Uterus (tissue), 4 donors: ENCODE results near the gene CPSF7. TPM values are rescaled to one million over a fixed set of nuclear protein-coding genes. Genes with fewer than 3 reads are reported as not detected.
A peak's percentile ranks its signal among the peaks of the same experiment; 100 is the strongest.

Source experiments
- DNase-seq, 2 donors: peaks; one replicate each; pipeline ENCODE4 v3.0.0-alpha.2; 2019 to 2020
- H3K27ac ChIP-seq, 2 donors: fragments of 200-600 bp; sonication (generic); 1 replicate in 1 of 2; 2 replicates in 1 of 2; pipeline ENCODE4 v1.5.1; 2016 to 2018
- H3K27me3 ChIP-seq, 2 donors: fragments of 200-600 bp; sonication (generic); one replicate each; pipeline ENCODE4 v1.5.1; 2018 to 2019; ENCODE audit warnings: control low read depth in 1 of 2
- H3K36me3 ChIP-seq, 2 donors: fragments of 200-600 bp; sonication (generic); one replicate each; pipeline ENCODE4 v1.5.1; 2019; ENCODE audit warnings: control low read depth in 1 of 2
- H3K4me1 ChIP-seq, 2 donors: fragments of 200-600 bp; sonication (generic); one replicate each; pipeline ENCODE4 v1.5.1; 2018 to 2019; ENCODE audit warnings: control low read depth in 1 of 2
- H3K4me3 ChIP-seq, 2 donors: fragments of 200-600 bp; sonication (generic); 1 replicate in 1 of 2; 2 replicates in 1 of 2; pipeline ENCODE4 v1.5.1; 2018 to 2019; ENCODE audit warnings: mild to moderate bottlenecking in 1 of 2
- H3K9me3 ChIP-seq, 2 donors: fragments of 200-600 bp; sonication (generic); one replicate each; pipeline ENCODE4 v1.5.1; 2019; ENCODE audit warnings: control low read depth in 1 of 2
- CTCF ChIP-seq, 4 experiments: fragments of 200-600 bp in 2 of 4; fragments of 450-650 bp in 2 of 4; sonication (generic) in 2 of 4; IDR thresholded peaks; one replicate each; pipeline ENCODE4 v1.5.1; 2016 to 2019; ENCODE audit warnings: antibody characterized with exemption in 4 of 4, mild to moderate bottlenecking in 2 of 4, moderate library complexity in 1 of 4
- POLR2A ChIP-seq, 2 donors: fragments of 450-650 bp; IDR thresholded peaks; one replicate each; pipeline ENCODE4 v1.6.1; 2016; ENCODE audit warnings: antibody characterized with exemption in 2 of 2, mild to moderate bottlenecking in 1 of 2, moderate library complexity in 1 of 2
- intact Hi-C: fragments of 100-400 bp; cut with DNase I; formaldehyde crosslinking; loops from one replicate; pipeline ENCODE4 v1.15.1; 2023; ENCODE audit warnings: low total_unique reads
- total RNA-seq, 4 donors: library from RNA; depleted of rRNA in 3 of 4; stranded (reverse); fragments of >200 nt in 3 of 4; gene quantifications; one replicate each; pipeline versions ENCODE4 v1.1.0 to v1.2.4, GENCODE V29; 2014 to 2023
- donor health status: DM: yes; HTN: yes; CAD: no.

CPSF7 gene
- total RNA-seq: 100 to 1,000 TPM in 1 of 4 donors, 10 to 100 TPM in 3; 30.0 to 122 (median 56.5) TPM

GRCh38 chr11:61429691-61430582, at the start of gene CPSF7, which contains the start of gene SDHAF2:
Gene CPSF7 (minus strand): TSS chr11:61429975. CDS start chr11:61429235, 740 bp downstream.
Gene SDHAF2 (plus strand): TSS chr11:61430124. CDS start chr11:61430147, 23 bp downstream.
- H3K27ac ChIP-seq: peak within 1 kb of the TSS; percentile 93
- H3K9me3 ChIP-seq: no peaks in the 10 kb centered on the region
- H3K4me3 ChIP-seq: peak within 1 kb of the TSS; percentile 87 to 88
- H3K4me1 ChIP-seq: peaks cover 3 to 12% of the 10 kb centered on the region in 2 donors
- TF ChIP-seq POLR2A (IDR thresholded peaks at IDR 0.05) (peak; percentile 29 to 73), CTCF (IDR thresholded peaks at IDR 0.05) (no peak)
- intact Hi-C loops: no loop called here
- DNase-seq: peak; percentile 94 to 96
- H3K27me3 ChIP-seq: no peaks in the 10 kb centered on the region
- H3K36me3 ChIP-seq: no peaks in the 10 kb centered on the region

- H3K36me3 ChIP-seq: no peaks in the 10 kb centered on the region
- peak; percentile 47 to 60 for DNase-seq
- no peak for TF ChIP-seq POLR2A (IDR thresholded peaks at IDR 0.05)
- TF ChIP-seq CTCF (IDR thresholded peaks at IDR 0.05): peak; percentile 87 to 90 (median 88)
- H3K4me1 ChIP-seq: no peaks in the 10 kb centered on the region
- no peak overlapping the region for H3K4me3 ChIP-seq
- intact Hi-C loops: loop anchor here (5.0 kb wide), 1 partner anchor 160 kb away; no protein-coding TSS in a partner anchor
- H3K9me3 ChIP-seq: no peaks in the 10 kb centered on the region
- no peaks in the 10 kb centered on the region for H3K27me3 ChIP-seq
- no peak overlapping the region for H3K27ac ChIP-seq
These were observed 48.0 kb upstream of the CPSF7 start for GRCh38 chr11:61477727-61478148.

- Histone ChIP-seq H3K4me3 (no peak overlapping the region), H3K27me3 (no peaks in the 10 kb centered on the region), H3K36me3 (no peaks in the 10 kb centered on the region), H3K4me1 (no peaks in the 10 kb centered on the region), H3K9me3 (no peaks in the 10 kb centered on the region), H3K27ac (no peak overlapping the region)
- DNase-seq: no peak
- TF ChIP-seq CTCF (IDR thresholded peaks at IDR 0.05) (no peak), POLR2A (IDR thresholded peaks at IDR 0.05) (no peak)
- intact Hi-C loops: loop anchor here (5.0 kb wide), 1 partner anchor 160 kb away; no protein-coding TSS in a partner anchor
These were observed 47.4 kb upstream of the CPSF7 start for GRCh38 chr11:61477126-61477525.

- Histone ChIP-seq H3K4me1 (no peaks in the 10 kb centered on the region), H3K4me3 (no peak overlapping the region), H3K27ac (no peak overlapping the region), H3K27me3 (no peaks in the 10 kb centered on the region), H3K36me3 (no peaks in the 10 kb centered on the region), H3K9me3 (no peaks in the 10 kb centered on the region)
- intact Hi-C loops: loop anchor here (5.0 kb wide), 1 partner anchor 161 kb away; no protein-coding TSS in a partner anchor
- DNase-seq: no peak
- TF ChIP-seq POLR2A (IDR thresholded peaks at IDR 0.05) (no peak), CTCF (IDR thresholded peaks at IDR 0.05) (no peak)
These were observed 46.6 kb upstream of the CPSF7 start for GRCh38 chr11:61476371-61476770.

GRCh38 chr11:61475433-61475832, 45.7 kb upstream of the CPSF7 start:
- no peaks in the 10 kb centered on the region for H3K4me1 ChIP-seq
- no peak overlapping the region for H3K27ac ChIP-seq
- no peak for DNase-seq
- TF ChIP-seq POLR2A (IDR thresholded peaks at IDR 0.05): no peak
- TF ChIP-seq CTCF (IDR thresholded peaks at IDR 0.05): no peak
- H3K36me3 ChIP-seq: no peaks in the 10 kb centered on the region
- no peaks in the 10 kb centered on the region for H3K27me3 ChIP-seq
- no peak overlapping the region for H3K4me3 ChIP-seq
- H3K9me3 ChIP-seq: no peaks in the 10 kb centered on the region
- intact Hi-C loops: loop anchor here (5.0 kb wide), 1 partner anchor 162 kb away; no protein-coding TSS in a partner anchor
